Measurements from ENCODE around the gene CYTH1.

Gene CYTH1

DNA sequence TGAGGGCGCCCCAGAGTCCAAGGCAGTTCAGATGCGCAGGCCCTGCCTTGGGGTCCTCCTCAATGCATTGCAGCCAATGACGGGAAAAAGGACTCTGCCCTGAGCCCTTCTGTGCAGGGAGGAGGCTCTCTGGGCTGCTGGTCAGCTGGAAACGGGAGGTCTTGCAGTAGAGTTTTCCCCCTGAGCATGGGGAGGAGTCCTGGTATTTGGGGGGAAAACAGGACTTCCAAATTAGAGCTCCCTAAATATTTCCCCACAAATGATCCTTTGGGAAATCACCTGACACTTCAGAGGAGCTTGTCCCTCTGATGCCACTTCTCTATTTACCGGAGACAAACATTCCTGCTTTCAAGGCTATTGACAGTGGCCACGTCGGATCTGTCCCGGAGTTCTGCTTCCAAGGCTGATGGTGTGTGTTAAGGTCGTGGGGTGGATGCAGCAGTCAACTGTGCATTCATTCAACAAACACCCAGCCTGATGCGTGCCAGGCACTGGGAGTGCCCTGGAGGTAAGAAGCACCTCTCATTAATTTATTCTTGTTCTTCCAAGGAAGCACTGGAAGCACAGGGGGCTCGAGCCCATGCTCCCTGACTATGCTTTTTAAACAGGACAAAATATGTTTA lies 131.9 kb downstream of the CYTH1 start:
- H3K4me3 ChIP-seq (ENCODE audit: low read length), result no peak overlapping the region
- no peak for TF ChIP-seq ZNF274 (IDR thresholded peaks at IDR 0.05; ENCODE audit: low read depth, low read length)

DNA sequence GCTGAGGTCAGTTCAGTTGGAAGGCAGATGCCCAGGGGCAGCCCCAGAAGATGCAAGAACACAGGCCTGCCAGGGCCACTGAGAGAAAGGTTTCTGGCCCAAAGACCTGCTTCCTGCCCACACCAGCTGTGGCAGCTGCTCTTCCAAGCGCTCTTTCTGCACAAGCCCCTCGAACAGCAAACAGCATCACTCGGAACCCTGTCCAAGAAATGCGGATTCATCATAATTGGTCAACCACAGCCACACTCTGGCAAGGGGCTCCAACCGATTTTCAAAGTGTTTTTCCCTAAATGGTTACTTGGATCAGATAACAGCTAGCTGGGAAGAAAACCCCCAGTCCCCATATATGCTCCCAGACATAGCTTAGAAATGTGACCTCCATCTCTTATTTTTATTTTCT lies 133.8 kb downstream of the CYTH1 start:
- no peak for TF ChIP-seq ZNF274 (IDR thresholded peaks at IDR 0.05; ENCODE audit: low read depth, low read length)

DNA sequence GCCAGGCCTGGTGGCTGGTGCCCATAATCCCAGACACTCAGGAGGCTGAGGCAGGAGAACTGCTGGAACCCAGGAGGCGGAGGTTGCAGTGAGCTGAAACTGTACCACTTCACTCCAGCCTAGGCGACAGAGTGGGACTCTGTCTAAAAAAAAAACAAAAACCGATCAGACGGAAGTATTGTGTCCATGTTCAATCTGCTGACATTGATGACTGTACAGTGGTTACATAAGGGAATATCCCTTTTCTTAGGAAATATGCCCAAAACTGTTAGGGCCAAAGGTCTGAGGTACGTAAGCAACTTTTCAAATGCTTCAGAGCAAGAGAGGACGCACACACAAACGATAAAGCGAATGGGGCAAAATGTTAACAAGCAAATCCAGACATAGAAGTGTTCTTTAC lies 135.0 kb downstream of the CYTH1 start:
- H3K4me3 ChIP-seq (ENCODE audit: low read length), result no peak overlapping the region

More for the DNA sequence above, 133.8 kb downstream of the CYTH1 start:
- H3K4me3 ChIP-seq (ENCODE audit: low read length), result no peak overlapping the region

GRCh38 chr17:78645421-78646295 lies 136.4 kb downstream of the CYTH1 start:
- H3K4me3 ChIP-seq (ENCODE audit: low read length), result no peak overlapping the region; the same call in 1 of the 2 replicates
- TF ChIP-seq ZNF274 (IDR thresholded peaks at IDR 0.05; ENCODE audit: low read depth, low read length), result no peak

More for the DNA sequence above, 135.0 kb downstream of the CYTH1 start:
- no peak for TF ChIP-seq ZNF274 (IDR thresholded peaks at IDR 0.05; ENCODE audit: low read depth, low read length)

GRCh38 chr17:78644931-78645351 lies 137.1 kb downstream of the CYTH1 start:
- no peak overlapping the region for H3K4me3 ChIP-seq (ENCODE audit: low read length)
- no peak for TF ChIP-seq ZNF274 (IDR thresholded peaks at IDR 0.05; ENCODE audit: low read depth, low read length)

DNA sequence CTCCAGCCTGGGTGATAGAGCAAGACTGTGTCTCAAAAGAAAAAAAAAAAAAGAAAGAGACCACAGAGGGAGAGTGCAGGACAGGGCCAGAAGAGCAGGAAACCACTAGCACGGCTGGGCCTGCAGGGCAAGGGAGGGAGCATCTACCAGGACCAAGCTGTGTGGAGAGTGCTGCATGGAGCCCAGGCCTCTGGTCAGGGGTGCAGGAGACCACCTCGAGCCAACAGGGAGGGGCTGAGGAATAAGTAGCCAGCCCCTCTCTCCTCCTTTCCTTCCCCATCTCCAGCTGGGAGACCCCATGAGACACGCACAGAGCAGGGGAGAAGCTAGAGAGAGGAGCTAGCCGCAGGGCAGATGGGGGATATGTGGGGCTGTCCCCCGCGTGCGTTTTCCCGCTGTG lies 137.8 kb downstream of the CYTH1 start:
- TF ChIP-seq ZNF274 (IDR thresholded peaks at IDR 0.05; ENCODE audit: low read depth, low read length), result no peak
- H3K4me3 ChIP-seq (ENCODE audit: low read length), result no peak overlapping the region

DNA sequence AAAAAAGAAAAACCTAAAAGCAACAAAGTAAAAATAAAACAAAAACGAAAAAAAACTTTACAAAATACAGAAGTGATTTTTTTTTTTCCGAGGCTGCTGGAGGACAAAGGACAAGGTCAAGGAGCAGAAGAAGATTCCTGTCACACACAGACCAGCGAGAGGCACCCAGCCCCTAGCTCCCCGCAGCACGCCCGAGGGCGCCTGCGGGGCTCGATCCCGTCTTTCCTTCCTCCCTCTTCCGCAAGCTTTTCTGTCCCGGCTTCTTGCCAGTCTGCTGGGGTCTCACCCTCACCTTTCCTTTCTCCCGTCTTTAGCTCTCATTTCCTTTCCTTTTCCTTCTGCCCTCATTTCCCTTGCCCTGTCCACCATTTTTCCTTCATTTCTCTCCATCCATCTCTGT lies 138.7 kb downstream of the CYTH1 start:
- TF ChIP-seq ZNF274 (IDR thresholded peaks at IDR 0.05; ENCODE audit: low read depth, low read length), result no peak

GRCh38 chr17:78642707-78643106 lies 139.4 kb downstream of the CYTH1 start:
- H3K4me3 ChIP-seq (ENCODE audit: low read length), result no peak overlapping the region
- no peak for TF ChIP-seq ZNF274 (IDR thresholded peaks at IDR 0.05; ENCODE audit: low read depth, low read length)

More for the DNA sequence above, 138.7 kb downstream of the CYTH1 start:
- no peak overlapping the region for H3K4me3 ChIP-seq (ENCODE audit: low read length)

DNA sequence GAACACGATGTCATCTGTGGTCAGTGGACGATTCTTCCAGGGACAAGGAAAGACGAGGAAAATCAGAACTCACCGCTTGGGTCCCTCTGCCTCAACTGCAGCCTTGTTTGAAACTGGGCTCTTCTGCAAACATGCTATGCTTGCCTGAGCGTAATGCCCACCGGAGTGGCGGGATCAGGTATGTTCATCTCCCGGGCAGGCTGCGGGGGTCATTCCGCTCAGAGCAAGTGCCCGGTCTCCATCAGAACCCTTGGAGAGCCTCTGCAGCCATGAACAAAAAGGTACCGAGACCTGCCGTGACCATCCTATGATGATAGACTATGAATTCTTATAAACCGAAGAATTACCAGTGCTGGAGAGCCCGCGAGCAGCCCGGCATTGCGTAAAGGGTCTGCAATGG lies 140.4 kb downstream of the CYTH1 start:
- no peak overlapping the region for H3K4me3 ChIP-seq (ENCODE audit: low read length)
- no peak for TF ChIP-seq ZNF274 (IDR thresholded peaks at IDR 0.05; ENCODE audit: low read depth, low read length)

DNA sequence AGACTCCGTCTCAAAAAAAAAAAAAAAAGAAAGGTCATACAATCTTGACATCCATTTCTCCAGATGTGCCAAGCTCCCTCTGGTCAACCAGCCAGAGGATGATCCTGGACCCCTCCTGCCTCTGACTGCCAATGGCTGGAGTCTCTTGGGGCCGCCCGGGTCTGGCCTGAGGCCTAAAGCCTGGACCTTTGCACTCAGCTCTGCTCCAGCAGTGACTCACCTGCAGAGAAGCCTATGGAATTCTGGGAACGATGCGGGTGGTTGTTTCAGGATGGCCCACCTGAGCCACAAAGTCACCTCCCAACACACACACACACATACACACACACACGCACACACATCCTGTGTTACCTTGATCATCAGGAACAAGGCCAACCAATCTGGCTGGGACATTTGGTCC lies 140.8 kb downstream of the CYTH1 start:
- no peak for TF ChIP-seq ZNF274 (IDR thresholded peaks at IDR 0.05; ENCODE audit: low read depth, low read length)
- H3K4me3 ChIP-seq (ENCODE audit: low read length), result no peak overlapping the region

DNA sequence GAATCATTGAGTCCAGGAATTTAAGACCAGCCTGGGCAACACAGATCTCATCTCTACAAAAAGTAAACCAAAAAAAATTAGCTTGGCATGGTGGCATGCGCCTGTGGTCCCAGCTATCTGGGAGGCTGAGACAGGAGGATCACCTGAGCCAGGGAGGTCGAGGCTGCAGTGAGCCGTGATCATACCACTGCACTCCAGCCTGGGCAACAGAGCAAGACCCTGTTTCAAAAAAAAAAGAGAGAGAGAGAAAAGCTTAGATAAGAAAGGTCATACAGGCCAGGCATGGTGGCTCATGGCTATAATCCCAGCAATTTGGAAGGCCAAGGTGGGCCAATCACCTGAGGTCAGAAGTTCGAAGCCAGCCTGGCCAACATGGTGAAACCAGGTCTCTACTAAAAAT lies 141.4 kb downstream of the CYTH1 start:
- no peak for TF ChIP-seq ZNF274 (IDR thresholded peaks at IDR 0.05; ENCODE audit: low read depth, low read length)
- H3K4me3 ChIP-seq (ENCODE audit: low read length), result no peak overlapping the region

- no peak for TF ChIP-seq ZNF274 (IDR thresholded peaks at IDR 0.05; ENCODE audit: low read depth, low read length)
- no peak overlapping the region for H3K4me3 ChIP-seq (ENCODE audit: low read length)
Observed at GRCh38 chr17:78637643-78638420, 144.2 kb downstream of the CYTH1 start.

DNA sequence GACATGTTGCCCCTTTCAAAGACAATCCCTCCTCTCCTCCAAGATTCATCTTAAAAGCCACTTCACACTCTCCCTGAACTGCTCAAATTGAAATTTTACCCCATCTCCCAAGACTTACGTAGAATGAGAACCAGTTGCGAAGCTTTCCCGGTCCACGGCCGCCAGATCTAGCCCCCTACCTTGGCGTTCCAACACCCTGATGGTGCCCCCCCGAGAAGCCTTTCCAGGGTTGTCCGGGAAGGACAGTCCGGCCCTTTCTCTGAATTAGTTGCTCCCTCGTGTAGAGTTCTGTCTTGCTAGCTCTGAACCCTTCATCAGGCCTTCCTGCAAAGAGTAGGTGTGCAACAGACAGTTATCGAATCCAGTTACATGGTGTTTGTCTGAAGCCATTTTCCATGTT lies 144.9 kb downstream of the CYTH1 start:
- H3K4me3 ChIP-seq (ENCODE audit: low read length), result no peak overlapping the region
- no peak for TF ChIP-seq ZNF274 (IDR thresholded peaks at IDR 0.05; ENCODE audit: low read depth, low read length)

- no peak for TF ChIP-seq ZNF274 (IDR thresholded peaks at IDR 0.05; ENCODE audit: low read depth, low read length)
Observed at GRCh38 chr17:78634154-78634553, 147.9 kb downstream of the CYTH1 start.

More at GRCh38 chr17:78634154-78634553, 147.9 kb downstream of the CYTH1 start:
- no peak overlapping the region for H3K4me3 ChIP-seq (ENCODE audit: low read length)
